Measurements from ENCODE around the gene CD276. TPM values are rescaled to one million over a fixed set of nuclear protein-coding genes. Genes with fewer than 3 reads are reported as not detected.

CD276 gene
- 5.1 and 5.6 TPM in 2 replicates for total RNA-seq

DNA sequence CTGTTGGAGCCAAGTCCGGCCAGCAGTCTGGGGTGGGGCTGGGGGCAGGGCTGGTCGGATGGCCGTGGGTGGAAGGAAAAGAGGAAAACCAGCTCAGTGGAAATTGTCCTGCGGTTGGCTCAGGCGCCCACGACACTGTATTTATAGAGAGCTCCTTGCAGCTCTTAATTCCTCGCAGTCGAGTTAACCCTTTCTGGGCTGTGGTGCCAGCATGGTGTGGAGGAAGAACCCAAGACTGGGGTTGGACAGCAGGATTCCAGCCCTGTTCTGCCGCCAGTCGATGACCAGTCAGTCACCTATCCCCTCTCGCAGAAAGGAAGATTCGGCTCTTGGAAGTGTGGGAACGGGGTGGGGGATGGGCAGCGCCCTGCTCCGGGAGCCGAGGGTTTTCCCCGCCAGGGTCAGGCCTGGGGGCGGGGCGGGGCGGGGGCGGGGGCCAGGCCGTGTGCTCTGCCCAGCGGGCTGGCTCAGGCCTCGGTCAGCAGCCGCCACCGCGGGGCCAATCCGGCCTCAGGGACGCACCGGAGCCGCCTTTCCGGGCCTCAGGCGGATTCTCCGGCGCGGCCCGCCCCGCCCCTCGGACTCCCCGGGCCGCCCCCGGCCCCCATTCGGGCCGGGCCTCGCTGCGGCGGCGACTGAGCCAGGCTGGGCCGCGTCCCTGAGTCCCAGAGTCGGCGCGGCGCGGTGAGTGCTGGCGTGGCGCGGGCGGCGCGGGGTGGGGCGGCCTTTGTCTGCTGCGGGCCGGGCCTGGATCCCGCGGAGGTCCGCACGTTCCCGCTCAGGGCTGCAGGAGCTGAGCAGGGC lies at the start of gene CD276:
Gene CD276 (plus strand): TSS at position 607 of the 804 bp plus-strand sequence. CDS start 15,257 bp downstream, outside the sequence.
- intact Hi-C loops (cut with micrococcal nuclease) = no loop called here

DNA sequence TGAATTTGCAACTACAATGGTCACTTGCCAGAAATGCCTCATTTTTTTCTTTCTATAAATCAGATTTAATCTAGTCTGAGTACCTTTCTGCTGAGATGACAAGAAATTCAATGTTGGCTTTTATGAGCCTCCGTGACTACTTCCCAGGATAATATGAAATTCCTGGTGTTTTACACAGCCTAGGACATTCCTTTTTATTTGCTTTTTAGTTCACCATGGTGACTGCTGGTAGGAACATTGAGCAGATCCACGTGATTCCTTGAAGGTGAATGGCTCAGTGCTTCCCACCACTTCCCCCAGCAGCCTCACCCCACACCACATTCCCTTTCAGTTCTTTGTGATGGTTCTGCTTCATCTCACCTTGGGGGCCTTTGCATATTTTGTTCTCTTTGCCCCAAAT lies 46.7 kb upstream of the CD276 start:
- intact Hi-C loops (cut with micrococcal nuclease) = loop anchor here (2.0 to 10.0 kb wide), 2 partner anchors 69 to 357 kb away; partner anchors contain the start of genes PML and STOML1

DNA sequence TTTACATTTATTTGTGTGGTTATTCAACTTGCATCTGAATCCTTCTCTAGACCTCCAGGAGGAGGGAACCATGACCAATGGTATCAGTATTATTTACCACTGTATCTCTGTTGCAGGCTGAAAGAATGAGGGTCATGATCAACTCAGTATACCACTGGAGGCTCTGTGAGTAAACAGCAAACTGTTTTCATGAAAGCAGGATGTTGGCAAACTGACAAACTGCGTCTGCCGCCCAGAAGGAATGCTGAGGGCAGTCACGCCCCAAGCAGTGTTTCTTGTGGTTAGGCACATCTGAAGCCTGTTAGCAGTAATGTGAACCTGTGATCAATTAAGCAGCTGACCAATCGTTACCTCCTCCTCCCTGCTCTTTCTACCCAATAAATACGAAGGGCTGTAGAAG lies 44.7 kb upstream of the CD276 start:
- intact Hi-C loops (cut with micrococcal nuclease) = loop anchor here (10.0 kb wide), 1 partner anchor 355 kb away; the partner anchor contains the start of genes PML and STOML1

DNA sequence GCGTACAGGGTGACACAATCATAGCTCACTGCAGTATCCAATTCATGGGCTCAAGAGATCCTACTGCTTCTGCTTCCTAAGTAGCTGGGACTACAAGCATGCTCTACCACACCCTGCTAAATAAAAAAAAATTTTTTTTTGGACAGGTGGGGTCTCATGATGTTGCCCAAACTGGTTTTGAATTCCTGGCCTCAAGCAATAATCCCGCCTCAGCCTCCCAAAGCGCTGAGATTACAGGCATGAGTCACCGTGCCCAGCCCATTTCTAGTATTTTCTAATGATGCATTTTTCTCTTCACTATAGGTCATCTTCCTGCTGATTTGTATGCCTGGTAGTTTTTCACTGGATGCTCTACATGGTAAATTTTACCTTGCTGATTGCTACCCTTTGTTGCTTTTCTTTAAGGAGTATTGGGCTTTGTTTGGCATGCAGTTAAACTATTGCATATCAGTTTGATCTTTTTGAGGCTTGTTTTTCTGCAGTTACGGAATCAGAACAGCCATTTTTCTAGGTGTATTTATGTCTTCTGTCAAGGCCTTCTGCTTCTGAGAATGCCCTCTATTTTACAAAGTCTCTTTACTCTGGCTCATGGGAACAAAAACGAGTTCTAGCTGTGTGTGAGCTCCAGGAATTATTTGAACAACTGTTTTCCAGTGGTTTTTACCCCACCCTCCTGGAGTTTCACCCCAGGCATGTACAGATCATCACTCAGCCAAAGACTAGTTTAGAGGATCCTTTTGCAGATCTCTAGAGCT lies 36.7 kb upstream of the CD276 start:
- intact Hi-C loops (cut with micrococcal nuclease) = no loop called here

DNA sequence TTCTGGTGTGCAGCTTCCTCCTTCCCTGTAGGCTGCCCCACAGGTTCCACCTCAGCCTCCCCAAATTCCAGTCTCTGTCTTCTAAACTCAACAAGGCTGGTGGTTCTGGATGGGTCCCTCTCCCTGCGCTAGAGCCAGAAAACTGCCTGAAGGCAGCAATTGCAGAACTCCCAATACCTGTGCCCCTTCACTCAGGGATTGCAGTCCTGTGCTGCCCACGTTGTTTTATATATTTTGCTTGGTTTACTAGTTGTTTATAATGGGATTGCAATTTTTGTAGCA lies 36.2 kb upstream of the CD276 start:
- intact Hi-C loops (cut with micrococcal nuclease) = no loop called here

DNA sequence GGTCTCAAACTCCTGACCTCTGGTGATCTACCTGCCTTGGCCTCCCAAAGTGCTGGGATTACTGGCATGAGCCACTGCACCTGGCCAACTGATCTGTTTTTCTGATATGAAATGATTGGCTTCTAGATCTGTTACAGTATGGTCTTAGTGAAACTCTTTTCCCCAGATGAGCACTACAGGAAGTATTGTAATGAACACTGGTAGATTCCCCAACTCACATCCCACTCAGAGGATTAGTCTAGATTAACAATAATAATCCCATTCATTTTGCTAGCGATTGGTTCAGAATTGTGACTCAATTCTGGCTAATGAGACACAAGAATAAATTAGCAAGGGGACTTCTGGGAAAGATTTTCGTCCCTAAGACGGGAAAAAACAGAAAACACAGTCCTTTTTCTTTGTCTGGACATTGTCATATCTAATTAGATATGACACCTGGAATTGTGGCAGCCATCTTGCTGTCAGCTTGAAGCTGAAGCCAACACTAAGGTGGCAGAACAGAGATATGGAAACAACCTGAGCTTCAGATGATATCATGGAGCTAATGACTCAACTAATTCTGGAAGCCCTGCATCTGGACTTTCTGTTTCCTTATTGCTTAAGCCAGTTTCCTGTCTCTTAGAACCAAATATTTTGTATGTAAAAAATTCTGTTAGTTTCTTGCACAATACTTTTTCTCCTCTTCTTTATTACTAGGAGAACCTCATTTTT lies 33.6 kb upstream of the CD276 start:
- intact Hi-C loops (cut with micrococcal nuclease) = no loop called here

DNA sequence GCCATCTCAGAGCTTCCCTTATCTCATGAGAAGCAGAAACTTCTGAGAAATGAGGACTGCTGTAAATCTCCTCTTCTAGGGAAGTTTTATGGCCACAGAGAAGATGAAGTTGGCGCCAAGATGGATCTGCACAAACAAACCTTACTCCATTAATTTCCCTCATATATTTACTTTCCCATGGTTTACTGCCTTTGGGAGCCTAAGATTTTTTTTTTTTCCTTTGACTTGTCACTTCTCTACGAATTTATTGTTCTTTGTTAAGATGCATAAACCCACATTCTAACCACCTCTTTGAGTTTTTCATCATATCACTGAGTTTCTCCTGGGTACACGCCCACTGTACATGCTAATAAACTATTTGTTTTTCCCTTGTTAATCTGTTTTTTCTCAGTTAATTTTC lies 29.5 kb upstream of the CD276 start:
- intact Hi-C loops (cut with micrococcal nuclease) = no loop called here

DNA sequence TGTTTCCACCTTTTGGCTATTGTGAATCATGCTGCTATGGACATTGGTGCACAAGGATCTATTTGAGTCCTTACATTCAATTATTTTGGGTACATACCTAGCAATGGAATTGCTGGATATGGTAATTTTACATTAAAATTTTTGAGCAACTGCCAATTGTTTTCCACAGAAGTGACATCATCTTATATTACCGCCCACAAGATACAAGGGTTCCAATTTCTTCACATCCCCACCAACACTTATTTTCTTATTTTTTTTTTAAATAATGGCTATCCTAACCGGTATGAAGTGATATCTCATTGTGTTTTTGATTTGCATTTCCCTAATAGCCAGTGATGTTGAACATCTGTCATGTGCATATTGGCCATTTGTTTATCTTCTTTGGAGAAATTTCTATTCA lies 28.5 kb upstream of the CD276 start:
- intact Hi-C loops (cut with micrococcal nuclease) = no loop called here

DNA sequence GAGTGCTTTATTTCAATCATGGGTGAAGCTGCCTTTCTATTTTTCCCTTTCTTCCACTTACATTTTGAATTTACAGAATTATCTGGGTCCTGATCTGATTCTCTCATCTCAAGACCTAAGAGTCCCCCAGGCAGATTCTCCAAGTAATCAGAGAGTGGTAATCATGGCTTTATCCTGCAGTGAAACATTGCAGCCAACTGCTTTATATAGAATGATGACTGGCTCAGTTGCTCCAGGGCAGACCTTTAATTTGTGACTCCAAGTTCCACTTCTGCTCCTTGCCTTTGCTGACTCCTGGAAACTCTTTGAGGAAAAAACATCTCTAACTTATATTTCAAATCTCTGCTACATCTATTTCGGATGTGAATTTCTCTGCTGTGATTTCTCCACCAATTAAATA lies 25.5 kb upstream of the CD276 start:
- intact Hi-C loops (cut with micrococcal nuclease) = no loop called here

DNA sequence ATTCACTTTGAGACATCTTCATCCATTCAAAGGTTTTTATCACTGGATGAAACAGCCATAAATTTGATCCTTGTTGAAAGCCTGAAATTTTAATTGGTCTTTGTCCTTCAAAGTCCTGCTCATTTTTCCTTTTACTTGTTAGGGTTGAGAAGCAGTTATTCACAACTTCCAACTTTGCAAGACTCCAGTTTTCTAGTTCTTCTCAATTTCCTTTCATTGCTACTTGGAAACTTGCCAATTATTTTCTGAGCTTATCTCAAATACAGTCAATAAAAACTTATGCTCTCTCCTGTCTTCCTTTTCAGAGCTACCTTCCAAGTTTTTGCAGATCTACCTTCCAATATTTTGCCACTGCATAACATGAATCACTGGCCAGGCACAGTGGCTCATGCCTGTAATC lies 23.7 kb upstream of the CD276 start:
- intact Hi-C loops (cut with micrococcal nuclease) = no loop called here

DNA sequence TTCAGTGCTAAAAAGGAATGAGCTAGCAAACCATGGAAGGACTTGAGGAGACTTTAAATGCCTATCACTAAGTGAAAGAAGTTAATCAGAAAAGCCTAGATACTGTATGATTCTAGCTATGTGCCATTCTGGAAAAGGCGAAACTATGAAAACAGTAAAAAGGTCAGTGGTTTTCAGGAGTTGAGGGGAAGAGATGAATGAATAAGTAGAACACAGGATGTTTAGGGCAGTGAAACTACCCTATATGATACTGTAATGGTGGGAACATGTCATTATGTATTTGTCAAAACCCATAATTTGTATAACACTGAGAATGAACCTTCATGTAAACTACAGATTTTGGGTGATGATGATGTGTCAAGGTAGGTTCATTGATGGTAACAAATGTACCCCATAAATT lies 9.6 kb upstream of the CD276 start:
- intact Hi-C loops (cut with micrococcal nuclease) = no loop called here

DNA sequence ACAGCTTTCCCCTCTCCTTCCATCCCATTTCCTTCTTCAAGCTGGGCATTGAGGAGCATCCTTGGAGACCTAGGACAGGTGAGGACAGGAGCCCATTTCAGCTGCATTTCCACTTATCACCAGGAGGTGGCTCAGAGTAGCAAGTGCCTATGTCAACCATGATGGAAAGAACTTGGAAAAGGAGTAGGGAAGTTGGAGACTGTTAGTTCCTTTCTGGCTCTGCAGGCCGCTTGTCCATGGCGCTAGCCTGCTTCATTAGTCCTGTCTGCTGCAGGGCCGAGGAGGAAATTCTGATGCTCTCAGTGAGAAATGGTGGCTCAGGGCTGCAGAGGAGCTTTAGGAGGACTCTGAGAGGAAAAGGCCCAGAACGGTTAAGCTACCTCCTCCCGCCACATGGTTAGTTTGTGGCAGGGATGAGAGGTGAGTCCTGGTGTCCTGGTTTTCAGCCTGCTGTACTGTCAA lies 7.0 kb upstream of the CD276 start:
- intact Hi-C loops (cut with micrococcal nuclease) = loop anchor here (1.0 kb wide), 2 partner anchors 23 to 41 kb away; no protein-coding TSS in a partner anchor

DNA sequence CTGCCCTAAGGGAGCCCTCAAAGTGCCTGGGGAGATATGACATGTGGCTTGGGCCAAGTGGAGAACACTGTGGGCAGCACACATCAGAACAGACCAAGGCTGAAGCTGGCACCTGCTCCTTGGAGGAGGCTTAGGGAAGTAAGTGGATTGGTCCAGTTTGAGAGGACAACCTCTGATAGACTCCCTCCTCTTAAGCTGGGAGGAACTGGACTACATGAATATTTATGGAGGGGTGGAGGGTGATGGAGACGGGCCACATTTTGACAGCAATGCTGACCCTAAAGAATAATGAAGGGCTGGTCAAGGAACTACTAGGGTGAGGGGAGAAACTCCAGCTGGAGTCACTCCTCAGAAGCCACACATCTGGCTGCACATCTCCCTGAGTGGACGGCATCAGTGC lies 6.5 kb upstream of the CD276 start:
- intact Hi-C loops (cut with micrococcal nuclease) = loop anchor here (1.0 kb wide), 2 partner anchors 23 to 41 kb away; no protein-coding TSS in a partner anchor

DNA sequence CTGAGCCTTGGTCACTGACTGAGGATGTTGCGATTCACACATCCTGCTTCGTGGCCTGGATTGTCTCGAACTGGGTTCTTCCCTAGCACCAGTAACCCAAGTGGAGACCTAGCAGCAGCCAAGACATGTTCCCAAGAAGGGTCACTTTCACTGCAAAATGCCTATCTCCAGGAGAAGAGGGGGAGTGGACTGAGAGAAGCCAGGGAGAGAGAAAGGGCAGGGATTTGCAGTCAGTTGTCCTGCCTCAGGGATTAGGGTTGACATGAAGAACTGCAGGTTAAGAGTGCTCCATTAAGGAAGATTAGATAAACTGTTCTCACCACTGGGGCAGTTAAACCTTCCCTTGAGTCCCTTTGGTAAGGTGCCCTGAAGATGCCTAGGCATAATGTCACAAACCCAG lies 5.7 kb upstream of the CD276 start:
- intact Hi-C loops (cut with micrococcal nuclease) = no loop called here

DNA sequence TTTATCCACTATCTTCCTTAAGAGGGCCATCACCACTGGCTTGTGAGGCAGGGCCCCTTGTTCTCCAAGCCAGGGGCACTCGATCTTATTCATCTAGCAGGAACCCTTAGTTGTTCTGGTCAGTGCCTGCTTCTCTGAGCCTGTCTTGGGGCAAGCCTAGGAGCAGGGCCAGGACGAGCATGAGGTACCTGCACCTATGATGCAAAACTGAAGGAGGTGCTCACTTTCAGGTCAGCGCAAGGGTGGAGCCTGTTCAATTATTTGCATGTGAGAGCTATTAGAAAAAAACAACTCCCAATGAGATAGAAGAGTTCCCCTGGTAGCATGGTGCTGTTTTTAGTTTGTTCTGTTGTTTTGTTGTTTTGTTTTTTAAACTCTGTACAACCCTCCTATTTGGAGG lies 5.0 kb upstream of the CD276 start:
- intact Hi-C loops (cut with micrococcal nuclease) = no loop called here

DNA sequence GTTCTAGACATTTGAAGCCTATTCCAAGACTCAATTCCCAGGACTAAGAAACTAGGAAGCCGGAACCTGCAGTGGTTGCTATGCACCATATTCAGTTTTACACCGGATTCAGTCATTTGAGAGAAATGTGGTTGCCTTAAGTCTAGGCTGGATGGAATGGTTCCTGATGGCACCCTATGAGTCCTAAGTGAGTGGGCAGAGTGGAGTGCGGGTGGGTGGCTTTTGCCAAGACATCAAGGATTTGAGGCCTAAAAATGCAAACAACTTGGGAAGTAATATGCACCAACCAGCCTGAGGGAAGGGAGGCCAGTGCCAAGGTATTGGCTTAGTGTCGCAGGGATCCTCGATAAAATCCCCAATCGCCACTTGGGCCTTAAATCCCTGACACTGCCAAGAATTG lies 4.2 kb upstream of the CD276 start:
- intact Hi-C loops (cut with micrococcal nuclease) = no loop called here

DNA sequence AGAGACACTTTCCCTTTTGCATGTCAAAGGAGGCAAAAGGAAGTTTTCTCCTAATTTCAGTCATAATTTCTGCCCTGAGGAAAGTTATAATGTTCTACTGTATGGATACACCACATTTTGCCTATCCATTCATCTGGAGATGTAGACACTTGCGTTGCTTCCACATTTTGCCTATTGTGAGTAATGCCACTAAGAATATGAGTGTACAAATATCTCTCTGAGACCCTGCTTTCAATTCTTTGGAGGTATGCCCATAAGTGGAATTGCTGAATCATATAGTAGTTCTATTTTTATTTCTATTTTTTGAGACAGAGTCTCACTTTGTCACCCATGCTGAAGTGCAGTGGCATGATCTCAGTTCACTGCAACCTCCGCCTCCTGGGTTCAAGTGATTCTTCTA lies 3.6 kb upstream of the CD276 start:
- intact Hi-C loops (cut with micrococcal nuclease) = no loop called here

DNA sequence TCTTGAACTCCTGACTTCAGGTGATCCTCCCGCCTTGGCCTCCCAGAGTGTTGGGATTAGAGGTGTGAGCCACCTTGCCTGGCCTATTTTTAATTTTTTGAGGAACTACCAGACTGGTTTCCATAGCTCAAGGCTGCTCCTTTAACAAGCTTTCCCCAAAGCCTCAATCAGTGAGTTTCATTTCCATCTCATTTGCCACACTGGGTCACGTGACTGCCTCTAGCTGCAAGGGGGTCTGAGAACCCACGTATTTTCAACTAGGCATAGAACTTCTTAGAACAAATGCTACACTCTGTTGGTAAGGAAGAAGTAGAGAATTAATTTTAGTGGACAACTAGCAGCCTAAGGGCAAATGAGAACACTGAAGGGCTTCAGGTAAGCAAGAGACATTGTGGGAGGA lies 3.1 kb upstream of the CD276 start:
- intact Hi-C loops (cut with micrococcal nuclease) = no loop called here

DNA sequence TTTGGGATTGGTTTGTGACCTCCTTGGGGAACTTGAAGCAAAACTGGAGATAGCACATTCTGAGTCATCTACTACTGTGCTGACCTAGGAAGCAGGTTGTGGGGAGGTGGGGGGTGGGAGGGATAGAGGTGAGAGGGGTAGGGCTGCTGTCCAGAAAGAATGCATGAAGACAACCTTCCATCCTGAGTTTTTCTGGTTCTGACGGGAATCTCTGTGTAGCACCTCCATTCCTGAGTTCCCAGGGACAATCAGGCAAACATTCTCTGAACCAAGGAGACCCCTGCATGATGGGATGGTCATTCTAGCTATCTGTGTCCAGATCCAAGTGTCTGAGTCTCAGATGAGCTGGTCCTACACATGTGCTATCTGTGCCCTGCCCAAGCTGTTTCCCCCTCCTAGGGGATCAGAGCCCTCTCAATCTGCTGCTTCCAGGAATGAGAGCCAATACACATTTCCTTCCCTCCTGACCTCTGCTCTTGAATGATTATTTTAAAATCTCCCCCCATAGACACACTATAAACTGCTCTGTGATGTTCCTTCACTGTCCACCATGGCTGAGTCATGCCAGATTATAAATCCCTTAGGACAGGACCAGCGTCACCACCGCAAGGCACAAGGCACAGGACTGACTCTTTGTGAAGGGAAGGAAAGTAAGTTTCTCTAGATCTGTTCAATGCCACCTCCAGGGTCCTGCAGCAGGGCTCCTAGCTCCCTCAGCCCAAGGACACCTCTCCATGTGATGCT lies 2.2 kb upstream of the CD276 start:
- intact Hi-C loops (cut with micrococcal nuclease) = no loop called here

DNA sequence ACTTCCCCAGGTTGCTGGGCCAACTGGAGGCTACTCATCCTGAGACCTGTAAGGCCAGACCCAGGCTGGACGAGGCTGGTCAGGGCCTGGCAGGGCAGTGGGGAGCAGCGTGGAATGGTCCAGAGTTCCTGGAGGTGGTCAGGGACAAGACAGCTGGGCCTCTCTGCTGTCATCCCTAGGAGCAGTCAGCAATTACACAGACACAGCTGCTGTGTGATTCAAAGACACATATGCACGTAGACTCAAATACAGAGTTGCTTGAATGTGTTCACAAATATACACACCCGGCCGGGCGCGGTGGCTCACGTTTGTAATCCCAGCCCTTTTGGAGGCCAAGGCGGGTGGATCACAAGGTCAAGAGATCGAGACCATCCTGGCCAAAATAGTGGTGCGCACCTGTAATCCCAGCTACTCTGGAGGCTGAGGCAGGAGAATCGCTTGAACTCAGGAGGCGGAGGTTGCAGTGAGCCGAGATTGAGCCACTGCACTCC lies 1.5 kb upstream of the CD276 start:
- intact Hi-C loops (cut with micrococcal nuclease) = no loop called here

DNA sequence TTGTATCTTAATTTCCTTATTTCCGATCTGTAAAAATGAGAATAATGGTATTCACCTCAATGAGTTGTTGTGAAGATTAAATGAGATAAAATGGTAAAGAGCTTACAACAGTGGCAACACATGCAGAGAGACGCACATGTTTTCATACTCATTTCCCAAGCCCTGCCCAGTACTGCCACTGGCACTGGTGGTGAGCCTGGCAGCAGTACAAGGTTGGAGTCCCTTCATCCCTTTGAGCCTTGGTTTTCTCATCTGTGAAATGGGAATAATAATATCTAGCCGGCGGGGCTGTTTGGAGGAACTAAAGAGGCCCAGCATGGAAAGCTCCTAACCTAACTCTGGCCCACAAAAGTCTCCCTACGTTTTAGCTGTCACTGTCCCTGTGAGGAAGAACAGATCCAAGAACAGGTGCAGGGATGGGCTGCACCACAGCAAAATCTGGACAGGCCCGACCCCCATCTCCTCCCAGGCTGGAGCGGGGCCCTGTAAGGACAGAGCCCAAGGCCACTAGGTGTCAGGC lies 866 bp upstream of the CD276 start:
- intact Hi-C loops (cut with micrococcal nuclease) = no loop called here

All from T-helper 1 cell treated with Interleukin-12 subunit alpha and Interleukin-12 subunit beta and Interleukin-4 antibody, amounts not matched to agents 30 ng/mL and 1 ng/mL, for 36 hours (primary cell).